ENCODE data around the gene BMP3.

Gene BMP3

GRCh38 chr4:81065446-81065845 is 34.9 kb downstream of the BMP3 start:
- TF ChIP-seq CTCF (IDR thresholded peaks at IDR 0.05): no peak
- Mint-ChIP-seq H3K27me3 (ENCODE audit: low read depth, poor library complexity) (peaks cover 9% of the 10 kb centered on the region), H3K36me3 (ENCODE audit: low read depth) (no peaks in the 10 kb centered on the region), H3K4me1 (peaks cover 5% of the 10 kb centered on the region), H3K27ac (no peak overlapping the region), H3K4me3 (no peak overlapping the region), H3K9me3 (no peaks in the 10 kb centered on the region)
- no peak for DNase-seq

GRCh38 chr4:81069706-81070331 is 39.3 kb downstream of the BMP3 start:
- peak; percentile 73 for DNase-seq
- H3K9me3 Mint-ChIP-seq: no peaks in the 10 kb centered on the region
- no peak overlapping the region for H3K27ac Mint-ChIP-seq
- H3K36me3 Mint-ChIP-seq (ENCODE audit: low read depth): no peaks in the 10 kb centered on the region
- TF ChIP-seq CTCF (IDR thresholded peaks at IDR 0.05): peak; percentile 95
- H3K4me3 Mint-ChIP-seq: no peak overlapping the region
- peaks cover 5% of the 10 kb centered on the region for H3K4me1 Mint-ChIP-seq
- peaks cover 13% of the 10 kb centered on the region for H3K27me3 Mint-ChIP-seq (ENCODE audit: low read depth, poor library complexity)

GRCh38 chr4:81071013-81071412 is 40.5 kb downstream of the BMP3 start:
- Mint-ChIP-seq H3K27me3 (ENCODE audit: low read depth, poor library complexity) (peaks cover 7% of the 10 kb centered on the region), H3K4me3 (no peak overlapping the region), H3K27ac (no peak overlapping the region), H3K36me3 (ENCODE audit: low read depth) (no peaks in the 10 kb centered on the region), H3K4me1 (peaks cover 5% of the 10 kb centered on the region), H3K9me3 (no peaks in the 10 kb centered on the region)
- TF ChIP-seq CTCF (IDR thresholded peaks at IDR 0.05): no peak
- DNase-seq: no peak

GRCh38 chr4:81081156-81081555 is 50.6 kb downstream of the BMP3 start:
- no peak overlapping the region for H3K27ac Mint-ChIP-seq
- H3K36me3 Mint-ChIP-seq (ENCODE audit: low read depth): peaks cover 22% of the 10 kb centered on the region
- peaks cover 45% of the 10 kb centered on the region for H3K9me3 Mint-ChIP-seq
- DNase-seq: no peak
- peaks cover 11% of the 10 kb centered on the region for H3K27me3 Mint-ChIP-seq (ENCODE audit: low read depth, poor library complexity)
- peaks cover 14% of the 10 kb centered on the region for H3K4me1 Mint-ChIP-seq
- no peak overlapping the region for H3K4me3 Mint-ChIP-seq
- TF ChIP-seq CTCF (IDR thresholded peaks at IDR 0.05): no peak

- no peak overlapping the region for H3K27ac Mint-ChIP-seq
- no peak overlapping the region for H3K4me3 Mint-ChIP-seq
- H3K27me3 Mint-ChIP-seq (ENCODE audit: low read depth, poor library complexity): no peaks in the 10 kb centered on the region
- no peak for DNase-seq
- H3K9me3 Mint-ChIP-seq: peaks cover 41% of the 10 kb centered on the region
- H3K4me1 Mint-ChIP-seq: peaks cover 14% of the 10 kb centered on the region
- no peak for TF ChIP-seq CTCF (IDR thresholded peaks at IDR 0.05)
- H3K36me3 Mint-ChIP-seq (ENCODE audit: low read depth): peaks cover 22% of the 10 kb centered on the region
Observed at GRCh38 chr4:81084029-81084428, 53.5 kb downstream of the BMP3 start.

- Mint-ChIP-seq H3K4me1 (peaks cover 14% of the 10 kb centered on the region), H3K36me3 (ENCODE audit: low read depth) (peaks cover 22% of the 10 kb centered on the region), H3K27me3 (ENCODE audit: low read depth, poor library complexity) (no peaks in the 10 kb centered on the region), H3K4me3 (no peak overlapping the region), H3K9me3 (peaks cover 38% of the 10 kb centered on the region), H3K27ac (no peak overlapping the region)
- TF ChIP-seq CTCF (IDR thresholded peaks at IDR 0.05): no peak
- peak; percentile 5 for DNase-seq
Observed at GRCh38 chr4:81084634-81085033, 54.1 kb downstream of the BMP3 start.

Measured in nephron progenitor cell (in vitro differentiated cells).